NCI-H1694 treated with DMSO at 0.1 percent for 48 hours (cell line): ENCODE measurements around the gene CDC42EP4.

Experiments
- DNase-seq: peaks from one replicate; lab custom pipeline; 2025; lab: John Stamatoyannopoulos, UW

Gene CDC42EP4

DNA sequence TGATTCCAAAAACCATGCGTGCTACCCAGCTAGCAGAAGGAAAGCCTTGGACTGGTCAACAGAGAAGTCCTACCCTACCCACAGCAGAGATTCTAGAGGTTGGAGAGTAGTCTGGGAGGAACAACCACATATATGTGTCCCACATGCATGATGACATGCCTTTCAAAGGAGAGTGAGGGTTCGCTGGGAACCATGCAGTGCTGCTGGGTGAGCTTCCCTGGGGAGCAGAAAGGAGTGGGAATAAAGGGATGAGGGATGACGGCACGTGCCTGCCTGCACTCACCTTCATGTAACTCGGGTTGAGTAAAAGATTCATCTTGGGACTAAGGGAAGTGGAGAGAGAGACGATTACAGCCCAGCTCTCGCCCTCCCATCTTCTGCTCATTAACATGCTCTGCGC is 59.9 kb downstream of the CDC42EP4 start:
- no peak for DNase-seq

DNA sequence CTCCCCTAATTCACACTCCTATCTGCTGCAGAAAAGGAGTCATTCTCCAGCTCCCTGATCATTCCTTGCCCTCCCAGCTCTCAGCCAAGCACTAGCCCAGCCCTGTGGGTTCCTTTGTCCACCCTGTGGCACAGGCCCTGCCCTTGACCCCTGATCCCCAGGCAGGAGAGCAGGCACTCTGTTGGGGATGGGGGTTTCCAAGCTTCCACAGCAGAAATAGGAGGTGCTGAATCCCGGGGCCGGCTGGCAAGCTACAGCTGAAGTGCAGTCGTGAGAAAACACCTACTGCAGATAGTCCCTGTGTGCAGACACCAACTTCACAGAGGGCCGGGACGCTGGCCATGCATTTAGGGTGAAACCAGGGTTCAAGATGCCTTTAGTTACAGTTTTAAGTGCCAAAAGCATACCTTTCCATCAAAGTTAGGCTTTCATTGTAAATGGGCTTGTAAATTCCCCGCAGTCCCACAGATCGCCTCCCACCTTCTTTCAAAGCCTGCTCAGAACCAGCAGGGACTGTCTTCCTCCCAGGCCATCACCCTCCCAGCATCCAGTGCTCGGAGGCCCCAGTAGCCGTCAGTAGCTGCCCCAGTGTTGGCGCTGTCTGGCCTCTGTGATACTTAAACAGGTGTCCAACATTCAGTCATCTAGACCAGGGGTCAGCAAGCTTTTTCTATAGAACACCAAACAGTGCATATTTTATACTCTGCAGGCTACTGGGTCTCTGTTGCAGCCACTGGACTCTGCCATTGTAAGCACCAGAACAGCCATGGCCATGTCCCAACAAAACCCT is 60.8 kb downstream of the CDC42EP4 start:
- DNase-seq = no peak

DNA sequence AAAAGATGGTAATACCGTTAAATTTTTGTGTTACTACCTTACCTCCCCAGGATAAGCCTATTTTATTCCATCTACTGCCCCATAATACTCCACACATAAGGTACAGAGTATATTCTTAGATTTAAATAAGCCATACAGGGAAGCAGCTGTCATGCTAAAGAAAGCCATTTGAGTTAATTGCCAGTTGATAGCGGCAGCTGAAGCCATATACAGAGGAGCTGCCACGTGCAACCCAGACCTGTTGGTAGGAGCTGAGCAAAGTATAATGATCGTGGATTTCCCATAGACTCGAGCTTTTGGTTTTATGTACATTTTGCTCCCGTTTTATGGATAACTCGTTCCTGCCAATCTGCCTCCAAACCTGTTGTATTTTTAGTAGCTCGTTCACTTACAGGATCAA is 62.1 kb downstream of the CDC42EP4 start:
- no peak for DNase-seq

- no peak for DNase-seq
Observed at GRCh38 chr17:73248532-73248931, 63.3 kb downstream of the CDC42EP4 start.

DNA sequence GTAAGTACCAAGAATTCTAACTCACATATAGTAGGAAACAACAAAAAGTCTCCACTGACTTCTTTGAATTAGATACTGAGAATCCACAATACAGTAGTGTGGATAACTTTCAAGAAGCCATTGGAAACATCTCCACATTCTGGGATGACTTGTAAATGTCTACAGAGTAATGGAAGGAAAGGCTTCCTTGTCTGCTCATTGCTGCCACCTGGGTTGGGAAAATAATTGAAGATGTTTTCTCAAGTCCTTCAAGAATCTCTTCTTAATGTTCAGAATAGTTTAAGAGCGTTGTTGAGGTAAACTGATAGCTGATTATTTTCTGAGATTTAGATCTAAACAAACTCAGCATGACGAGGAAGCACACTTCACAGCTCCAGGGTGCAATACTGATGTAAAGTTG is 64.1 kb downstream of the CDC42EP4 start:
- DNase-seq = no peak

GRCh38 chr17:73240561-73240960 is 71.2 kb downstream of the CDC42EP4 start:
- no peak for DNase-seq

GRCh38 chr17:73237714-73238113 is 74.1 kb downstream of the CDC42EP4 start:
- no peak for DNase-seq

DNA sequence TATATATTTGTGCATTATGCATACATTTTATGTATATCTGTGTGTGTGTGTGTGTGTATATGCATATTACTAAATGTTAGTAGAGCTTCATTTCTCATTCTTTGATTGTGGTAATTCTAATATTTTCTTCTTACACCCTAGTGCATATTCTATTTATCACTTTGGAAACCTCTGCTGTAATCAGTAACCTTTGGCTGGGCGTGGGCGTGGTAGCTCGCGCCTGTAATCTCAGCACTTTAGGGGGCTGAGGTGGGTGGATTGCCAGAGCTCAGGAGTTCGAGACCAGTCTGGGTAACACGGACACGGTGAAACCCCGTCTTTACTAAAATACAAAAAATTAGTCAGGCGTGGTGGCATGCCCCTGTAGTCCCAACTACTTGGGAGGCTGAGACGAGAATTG is 77.1 kb downstream of the CDC42EP4 start:
- no peak for DNase-seq
